IPS DF 6.9 (cell line): ENCODE results near the gene THSD8.
"Not testable (repeated sequence)": the region's sequence is repeated elsewhere in the genome, so short reads cannot be mapped to it uniquely, and the experiment has no call there.

Experiments used
- DNase-seq: peaks from one replicate; pipeline ENCODE4 v3.0.0-alpha.2; 2013; ENCODE audit warnings: low read depth, low spot score
- H3K27ac ChIP-seq: one replicate; pipeline ENCODE4 v1.5.1; 2013; ENCODE audit warnings: low read length, control low read depth
- H3K27me3 ChIP-seq: 2 replicates; pipeline ENCODE4 v1.6.1; 2013; ENCODE audit warnings: mild to moderate bottlenecking, low read length; ENCODE audit not compliant: control insufficient read depth, insufficient read depth
- H3K36me3 ChIP-seq: 2 replicates; pipeline ENCODE4 v1.6.1; 2013; ENCODE audit warnings: low read length; ENCODE audit not compliant: control insufficient read depth, insufficient read depth
- H3K4me1 ChIP-seq: 2 replicates; pipeline ENCODE4 v1.6.1; 2013; ENCODE audit warnings: low read length; ENCODE audit not compliant: control insufficient read depth, insufficient read depth
- H3K4me3 ChIP-seq: 2 replicates; pipeline ENCODE4 v1.5.1; 2013; ENCODE audit warnings: mild to moderate bottlenecking, low read length
- H3K9me3 ChIP-seq: 2 replicates; pipeline ENCODE4 v1.6.1; 2013; ENCODE audit warnings: low read length, inconsistent platforms; ENCODE audit not compliant: control insufficient read depth, insufficient read depth
- WGBS: extraction: QIAGEN DNeasy Blood & Tissue Kit; methylation state at CpG from one replicate; pipeline ENCODE4 v1.1.7; 2013; ENCODE audit warnings: mixed read lengths, missing lambda C conversion rate; ENCODE audit not compliant: insufficient read length, insufficient coverage; 5-methylcytosine and 5-hydroxymethylcytosine counted together

Gene THSD8

GRCh38 chr19:12792853-12793289 lies 9.0 kb upstream of the THSD8 start:
- DNase-seq, result no peak
- H3K36me3 ChIP-seq, result no peaks in the 10 kb centered on the region
- H3K4me3 ChIP-seq, result peak overlapping the region; percentile 59; the same call in 1 of the 2 replicates
- H3K27me3 ChIP-seq, result no peaks in the 10 kb centered on the region
- H3K4me1 ChIP-seq, result peaks cover 13% of the 10 kb centered on the region
- H3K9me3 ChIP-seq, result no peaks in the 10 kb centered on the region
- WGBS, result no CpG with 5 or more reads among the region's 22 CpGs
- H3K27ac ChIP-seq, result no peak overlapping the region

DNA sequence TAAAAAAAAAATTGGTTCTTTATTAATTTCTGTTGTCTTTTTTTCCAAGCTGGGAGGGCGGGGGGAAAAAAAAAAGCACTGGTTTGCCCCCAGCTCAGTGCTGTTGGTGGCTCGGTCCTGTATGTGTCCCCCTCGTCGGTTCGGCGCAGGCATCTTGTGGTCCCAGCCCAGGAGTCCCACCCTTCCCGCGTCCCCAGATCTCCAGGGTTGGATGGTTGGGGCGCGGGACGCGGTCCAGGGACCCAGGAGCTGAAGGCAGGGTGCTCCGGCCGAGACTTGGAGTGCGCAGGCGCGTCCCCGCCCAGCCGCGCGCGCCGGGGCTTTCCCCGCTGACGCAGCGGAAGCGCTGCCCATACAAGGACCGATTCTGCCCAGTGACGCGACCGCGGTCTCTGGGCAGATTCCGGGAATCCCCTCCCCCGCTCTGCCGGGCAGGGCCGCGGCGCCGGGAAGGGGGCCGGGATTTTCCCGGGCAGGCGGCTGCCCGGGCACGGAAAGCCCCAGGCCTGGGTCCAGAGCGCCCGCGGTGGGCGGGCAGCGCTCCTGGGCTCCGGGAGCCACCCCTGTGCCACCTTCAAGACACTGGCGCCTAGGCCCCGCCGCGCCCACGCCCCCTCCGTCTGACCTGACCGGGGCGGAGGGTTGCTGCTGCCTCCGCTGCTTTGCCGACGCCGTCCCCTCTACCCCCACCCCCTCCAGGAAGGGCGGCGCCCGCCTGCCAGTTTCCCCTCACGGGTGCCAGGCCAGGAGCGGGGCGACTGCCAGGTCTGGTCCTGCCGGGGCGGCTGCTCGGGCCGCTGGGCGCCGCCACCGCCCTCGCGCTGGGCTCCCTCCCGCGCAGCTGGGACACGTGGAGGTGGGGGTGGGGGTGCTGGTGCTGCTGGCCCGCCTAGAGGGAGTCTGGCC lies 8.3 kb upstream of the THSD8 start:
- Histone ChIP-seq H3K4me1 (peaks cover 10% of the 10 kb centered on the region), H3K4me3 (peak overlapping the region; percentile 47; the same call in 1 of the 2 replicates), H3K36me3 (no peaks in the 10 kb centered on the region), H3K9me3 (no peaks in the 10 kb centered on the region), H3K27ac (no peak overlapping the region), H3K27me3 (no peaks in the 10 kb centered on the region)
- WGBS, result no CpG with 5 or more reads among the region's 81 CpGs
- DNase-seq, result peak; percentile 96

DNA sequence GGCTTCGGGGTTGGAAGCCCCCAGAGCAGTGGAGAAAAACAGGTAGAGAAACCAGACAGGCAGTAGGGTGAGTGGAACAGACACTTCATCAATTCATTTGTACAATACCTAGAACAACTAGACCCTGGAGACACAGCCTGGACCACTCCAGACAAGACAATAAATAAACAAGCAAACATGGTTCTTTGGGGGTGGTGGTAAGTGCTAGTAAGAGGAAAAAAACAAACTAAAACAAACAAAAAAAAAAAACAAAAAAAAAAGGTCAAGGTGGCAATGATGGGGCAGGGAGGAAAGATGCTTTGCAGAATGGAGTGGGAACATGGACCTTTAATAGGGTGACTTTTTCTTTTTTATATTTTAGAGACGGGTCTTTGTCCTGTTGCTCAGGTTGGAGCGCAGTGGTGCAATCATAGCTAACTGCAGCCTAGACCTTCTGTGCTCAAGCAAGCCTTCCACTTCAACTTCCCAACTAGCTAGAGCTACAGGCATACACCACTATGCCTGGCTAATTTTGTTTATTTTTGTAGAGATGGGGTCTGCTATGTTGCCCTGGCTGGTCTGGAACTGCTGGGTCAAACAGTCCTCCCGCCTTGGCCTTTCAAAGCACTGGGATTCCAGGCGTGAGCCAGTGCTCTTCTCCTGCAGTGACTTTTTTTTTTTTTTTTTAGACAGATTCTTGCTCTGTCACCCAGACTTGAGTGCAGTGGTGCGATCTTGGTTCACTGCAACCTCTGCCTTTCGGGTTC lies 7.5 kb upstream of the THSD8 start:
- WGBS, result no CpG with 5 or more reads among the region's 7 CpGs
- no peak overlapping the region for H3K27ac ChIP-seq
- DNase-seq, result no peak
- no peaks in the 10 kb centered on the region for H3K27me3 ChIP-seq
- H3K36me3 ChIP-seq, result no peaks in the 10 kb centered on the region
- peak overlapping the region; percentile 45; the same call in 1 of the 2 replicates for H3K4me3 ChIP-seq
- no peaks in the 10 kb centered on the region for H3K9me3 ChIP-seq
- H3K4me1 ChIP-seq, result peaks cover 5% of the 10 kb centered on the region; the same call in 1 of the 2 replicates

DNA sequence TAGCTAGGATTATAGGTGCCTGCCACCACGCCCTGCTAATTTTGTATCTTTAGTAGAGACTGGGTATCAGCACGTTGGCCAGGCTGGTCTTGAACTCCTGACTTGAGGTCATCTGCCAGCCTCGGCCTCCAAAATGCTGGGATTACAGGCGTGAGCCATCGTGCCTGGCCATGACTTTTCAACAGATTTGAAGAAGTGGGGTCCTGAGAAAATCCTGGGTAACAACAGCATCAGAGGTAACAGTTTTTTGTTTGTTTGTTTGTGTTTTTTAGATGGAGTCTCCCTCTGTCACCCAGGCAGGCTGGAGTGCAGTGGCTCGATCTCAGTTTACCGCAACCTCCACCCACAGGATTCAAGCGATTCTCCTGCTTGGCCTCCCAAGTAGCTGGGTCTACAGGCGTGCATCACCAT lies 6.9 kb upstream of the THSD8 start:
- Histone ChIP-seq H3K9me3 (no peaks in the 10 kb centered on the region), H3K4me3 (no peak overlapping the region), H3K27ac (no peak overlapping the region), H3K4me1 (peaks cover 5% of the 10 kb centered on the region; the same call in 1 of the 2 replicates), H3K36me3 (peaks cover 4% of the 10 kb centered on the region; the same call in 1 of the 2 replicates), H3K27me3 (no peaks in the 10 kb centered on the region)
- WGBS, result no CpG with 5 or more reads among the region's 9 CpGs
- DNase-seq, result no peak

GRCh38 chr19:12796146-12797071 lies 5.5 kb upstream of the THSD8 start:
- H3K27me3 ChIP-seq, result no peaks in the 10 kb centered on the region
- peaks cover 6% of the 10 kb centered on the region; the same call in 1 of the 2 replicates for H3K36me3 ChIP-seq
- WGBS, result no CpG with 5 or more reads among the region's 18 CpGs
- peaks cover 7% of the 10 kb centered on the region for H3K4me1 ChIP-seq
- no peak overlapping the region for H3K4me3 ChIP-seq
- peak; percentile 92 for DNase-seq
- H3K27ac ChIP-seq, result no peak overlapping the region
- no peaks in the 10 kb centered on the region for H3K9me3 ChIP-seq

DNA sequence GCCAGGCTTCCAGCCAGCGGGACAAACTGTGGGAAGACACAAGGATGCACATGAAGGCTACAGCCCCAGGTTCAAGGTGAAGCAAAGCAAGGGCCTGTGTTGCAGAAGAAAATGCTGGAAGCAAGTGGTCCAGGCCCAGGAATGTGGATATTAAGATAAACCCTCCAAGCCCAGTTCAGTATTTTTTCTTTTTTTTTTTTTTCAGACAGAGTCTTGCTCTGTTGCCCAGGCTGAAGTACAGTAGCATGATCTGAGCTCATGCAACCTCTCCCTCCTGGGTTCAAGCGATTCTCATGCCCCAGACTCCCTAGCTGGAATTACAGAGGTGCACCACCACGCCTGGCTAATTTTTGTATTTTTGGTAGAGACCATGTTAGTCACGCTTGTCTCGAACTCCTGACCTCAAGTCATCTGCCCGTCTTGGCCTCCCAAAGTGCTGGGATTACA lies 4.7 kb upstream of the THSD8 start:
- H3K4me3 ChIP-seq, result no peak overlapping the region
- H3K27ac ChIP-seq, result no peak overlapping the region
- DNase-seq, result no peak
- no peaks in the 10 kb centered on the region for H3K9me3 ChIP-seq
- H3K36me3 ChIP-seq, result peaks cover 6% of the 10 kb centered on the region; the same call in 1 of the 2 replicates
- WGBS, result no CpG with 5 or more reads among the region's 6 CpGs
- no peaks in the 10 kb centered on the region for H3K27me3 ChIP-seq
- peaks cover 7% of the 10 kb centered on the region for H3K4me1 ChIP-seq

DNA sequence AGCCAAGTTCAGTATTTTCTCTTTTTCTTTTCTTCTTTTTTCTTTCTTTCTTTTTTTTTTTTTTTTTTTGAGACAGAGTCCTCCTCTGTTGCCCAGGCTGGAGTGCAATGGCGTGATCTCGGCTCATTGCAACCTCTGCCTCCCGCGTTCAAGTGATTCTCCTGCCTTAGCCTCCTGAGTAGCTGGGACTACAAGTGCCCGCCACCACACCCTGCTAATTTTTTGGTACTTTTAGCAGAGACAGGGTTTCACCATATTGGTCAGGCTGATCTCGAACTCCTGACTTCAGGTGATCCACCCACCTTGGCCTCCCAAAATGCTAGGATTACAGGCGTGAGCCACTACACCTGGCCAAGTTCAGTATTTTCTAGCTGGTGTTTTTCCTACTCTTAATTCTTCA lies 4.3 kb upstream of the THSD8 start:
- H3K9me3 ChIP-seq, H3K27me3 ChIP-seq, H3K36me3 ChIP-seq, DNase-seq, H3K27ac ChIP-seq, H3K4me3 ChIP-seq, H3K4me1 ChIP-seq: not testable (repeated sequence)
- WGBS, result no CpG with 5 or more reads among the region's 7 CpGs

- Histone ChIP-seq H3K36me3 (peaks cover 6% of the 10 kb centered on the region; the same call in 1 of the 2 replicates), H3K27me3 (no peaks in the 10 kb centered on the region), H3K27ac (no peak overlapping the region), H3K4me3 (no peak overlapping the region), H3K4me1 (peaks cover 6% of the 10 kb centered on the region), H3K9me3 (no peaks in the 10 kb centered on the region)
- no CpG with 5 or more reads among the region's 18 CpGs for WGBS
- DNase-seq, result no peak
These were observed 2.0 kb upstream of the THSD8 start for GRCh38 chr19:12799742-12800465.

GRCh38 chr19:12800466-12800770 lies 1.5 kb upstream of the THSD8 start:
- peaks cover 6% of the 10 kb centered on the region; the same call in 1 of the 2 replicates for H3K36me3 ChIP-seq
- no peaks in the 10 kb centered on the region for H3K9me3 ChIP-seq
- H3K27me3 ChIP-seq, result no peaks in the 10 kb centered on the region
- no CpG with 5 or more reads among the region's 1 CpG for WGBS
- H3K27ac ChIP-seq, result no peak overlapping the region
- H3K4me1 ChIP-seq, result peaks cover 6% of the 10 kb centered on the region
- H3K4me3 ChIP-seq, result peak overlapping the region; percentile 83; the same call in 1 of the 2 replicates
- no peak for DNase-seq
